Neutrophil (primary cell): ENCODE data around the gene OFD1.

Source experiments
- H3K27ac ChIP-seq: fragments of 200-600 bp; sonication (generic); 2 replicates; pipeline ENCODE4 v1.5.1; 2016; ENCODE audit warnings: mild to moderate bottlenecking, moderate library complexity
- H3K27me3 ChIP-seq: fragments of 200-600 bp; sonication (generic); 2 replicates; pipeline ENCODE4 v1.6.0; 2016; ENCODE audit warnings: mild to moderate bottlenecking
- H3K36me3 ChIP-seq: fragments of 200-600 bp; sonication (generic); 2 replicates; pipeline ENCODE4 v1.5.1; 2017
- H3K4me1 ChIP-seq, 2 experiments: fragments of 200-600 bp in 1 of 2; sonication (generic) in 1 of 2; 1 replicate in 1 of 2; 2 replicates in 1 of 2; pipeline versions ENCODE4 v1.5.1 to v1.6.1; 2013 to 2016; ENCODE audit warnings: low read depth in 1 of 2, low read length in 1 of 2, mild to moderate bottlenecking in 1 of 2, moderate library complexity in 1 of 2; ENCODE audit not compliant: control insufficient read depth in 1 of 2, insufficient read depth in 1 of 2
- H3K4me3 ChIP-seq, 2 experiments: fragments of 200-600 bp in 1 of 2; sonication (generic) in 1 of 2; 1 replicate in 1 of 2; 2 replicates in 1 of 2; pipeline ENCODE4 v1.5.1; 2013 to 2016; ENCODE audit warnings: low read depth in 1 of 2, low read length in 1 of 2, mild to moderate bottlenecking in 1 of 2, moderate library complexity in 1 of 2
- H3K9me3 ChIP-seq: fragments of 200-600 bp; sonication (generic); 2 replicates; pipeline ENCODE4 v1.5.1; 2016
- TF ChIP-seq, protein P1 (sequence below): fragments of 200-600 bp; sonication (generic); IDR thresholded peaks from 2 replicates; pipeline ENCODE4 v1.5.1; 2016; ENCODE audit warnings: antibody characterized with exemption

The OFD1 gene

DNA sequence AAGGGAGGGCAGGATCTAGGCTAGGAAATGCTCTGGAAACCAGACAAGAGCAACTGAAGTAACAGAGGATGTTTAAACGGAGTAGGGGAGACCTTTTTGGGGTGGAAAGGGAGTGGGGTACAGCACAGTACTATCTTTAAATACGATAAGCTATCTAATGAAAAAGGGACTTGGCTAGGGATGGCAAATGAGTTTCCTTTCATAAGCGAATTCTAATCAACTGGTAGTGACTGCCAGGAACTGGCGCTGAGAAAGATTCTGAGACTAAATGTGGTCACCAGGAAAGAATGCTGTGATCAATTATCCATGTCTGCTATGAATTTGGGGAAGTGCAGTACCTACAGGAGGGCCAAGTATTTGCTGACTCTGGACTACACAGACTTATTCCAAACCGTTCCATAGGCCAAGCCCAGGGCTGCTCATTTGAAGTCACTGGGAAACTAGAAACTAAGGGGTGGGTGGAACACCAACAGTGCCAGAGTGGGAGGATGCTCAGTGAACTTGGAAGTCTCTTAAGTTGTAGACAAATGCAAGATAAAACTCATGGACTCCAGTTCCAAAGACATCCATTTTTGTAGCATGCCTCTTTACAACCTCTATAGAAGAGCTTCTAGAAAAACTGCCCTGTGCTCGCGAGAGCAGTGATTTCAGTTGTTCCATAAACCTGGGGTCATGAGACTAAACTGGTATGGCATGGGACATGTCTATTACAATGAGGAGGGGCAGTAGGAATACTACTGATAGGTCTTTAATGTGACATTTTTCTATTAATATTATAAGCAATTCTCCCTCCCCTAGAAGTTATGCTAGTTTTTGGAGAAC lies 2.1 kb upstream of the OFD1 start:
- TF ChIP-seq, protein P1, sequence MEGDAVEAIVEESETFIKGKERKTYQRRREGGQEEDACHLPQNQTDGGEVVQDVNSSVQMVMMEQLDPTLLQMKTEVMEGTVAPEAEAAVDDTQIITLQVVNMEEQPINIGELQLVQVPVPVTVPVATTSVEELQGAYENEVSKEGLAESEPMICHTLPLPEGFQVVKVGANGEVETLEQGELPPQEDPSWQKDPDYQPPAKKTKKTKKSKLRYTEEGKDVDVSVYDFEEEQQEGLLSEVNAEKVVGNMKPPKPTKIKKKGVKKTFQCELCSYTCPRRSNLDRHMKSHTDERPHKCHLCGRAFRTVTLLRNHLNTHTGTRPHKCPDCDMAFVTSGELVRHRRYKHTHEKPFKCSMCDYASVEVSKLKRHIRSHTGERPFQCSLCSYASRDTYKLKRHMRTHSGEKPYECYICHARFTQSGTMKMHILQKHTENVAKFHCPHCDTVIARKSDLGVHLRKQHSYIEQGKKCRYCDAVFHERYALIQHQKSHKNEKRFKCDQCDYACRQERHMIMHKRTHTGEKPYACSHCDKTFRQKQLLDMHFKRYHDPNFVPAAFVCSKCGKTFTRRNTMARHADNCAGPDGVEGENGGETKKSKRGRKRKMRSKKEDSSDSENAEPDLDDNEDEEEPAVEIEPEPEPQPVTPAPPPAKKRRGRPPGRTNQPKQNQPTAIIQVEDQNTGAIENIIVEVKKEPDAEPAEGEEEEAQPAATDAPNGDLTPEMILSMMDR, result no peak
- H3K4me1 ChIP-seq, result peaks cover 19 to 33% of the 10 kb centered on the region in 2 experiments

DNA sequence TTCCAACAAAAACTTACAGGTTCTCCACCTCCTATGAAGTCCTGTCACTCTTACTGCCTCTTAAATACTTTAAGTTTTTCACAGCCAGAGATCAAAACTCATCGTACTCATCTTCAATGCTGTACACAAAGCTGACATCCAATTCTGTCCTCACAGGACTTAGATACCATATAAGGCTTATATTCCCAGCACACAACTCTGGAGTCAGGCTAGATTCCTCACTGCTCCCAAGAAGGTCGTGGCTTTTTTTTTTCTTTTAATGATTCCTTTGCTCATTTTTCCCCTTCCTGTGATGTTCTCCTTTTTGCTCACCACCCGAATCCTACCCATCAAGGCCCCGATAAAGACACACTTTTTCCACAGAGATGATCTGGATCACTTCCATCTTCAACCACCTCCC lies 1.0 kb upstream of the OFD1 start:
- TF ChIP-seq, protein P1, result no peak
- peak overlapping the region; percentile 86 for H3K27ac ChIP-seq
- no peaks in the 10 kb centered on the region for H3K36me3 ChIP-seq
- H3K27me3 ChIP-seq, result no peaks in the 10 kb centered on the region
- no peaks in the 10 kb centered on the region for H3K9me3 ChIP-seq
- H3K4me3 ChIP-seq, result peak overlapping the region; percentile 73 to 74
- H3K4me1 ChIP-seq, result peaks cover 19 to 33% of the 10 kb centered on the region in 2 experiments

More for the DNA sequence above, 2.1 kb upstream of the OFD1 start:
- H3K4me3 ChIP-seq, result no peak overlapping the region
- no peaks in the 10 kb centered on the region for H3K9me3 ChIP-seq
- no peak overlapping the region for H3K27ac ChIP-seq
- H3K27me3 ChIP-seq, result no peaks in the 10 kb centered on the region
- no peaks in the 10 kb centered on the region for H3K36me3 ChIP-seq

DNA sequence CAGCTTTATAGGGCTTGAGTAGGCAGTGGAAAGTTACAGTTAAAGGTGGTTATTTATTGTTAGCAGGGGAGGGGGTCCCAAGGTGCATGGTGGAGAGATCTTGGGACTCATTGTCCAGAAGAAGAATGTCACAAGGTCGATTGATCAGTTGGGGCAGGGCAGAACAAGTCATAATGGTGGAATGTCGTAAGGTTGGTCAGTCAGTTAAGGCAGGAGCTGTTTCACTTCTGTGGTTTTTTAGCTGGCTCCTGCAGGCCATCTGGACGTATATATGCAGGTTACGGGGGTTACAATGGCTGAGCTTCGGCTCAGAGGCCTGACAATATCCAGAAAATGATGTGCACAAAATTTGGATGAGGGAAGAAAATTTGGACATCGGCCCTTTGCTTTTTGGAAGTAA lies 7.1 kb downstream of the OFD1 start:
- peaks cover 9% of the 10 kb centered on the region in 2 experiments for H3K4me1 ChIP-seq
- peaks cover 11% of the 10 kb centered on the region for H3K36me3 ChIP-seq
- H3K27ac ChIP-seq, result peak overlapping the region; percentile 73
- no peak overlapping the region for H3K4me3 ChIP-seq
- no peaks in the 10 kb centered on the region for H3K27me3 ChIP-seq
- TF ChIP-seq, protein P1, result no peak
- H3K9me3 ChIP-seq, result no peaks in the 10 kb centered on the region

DNA sequence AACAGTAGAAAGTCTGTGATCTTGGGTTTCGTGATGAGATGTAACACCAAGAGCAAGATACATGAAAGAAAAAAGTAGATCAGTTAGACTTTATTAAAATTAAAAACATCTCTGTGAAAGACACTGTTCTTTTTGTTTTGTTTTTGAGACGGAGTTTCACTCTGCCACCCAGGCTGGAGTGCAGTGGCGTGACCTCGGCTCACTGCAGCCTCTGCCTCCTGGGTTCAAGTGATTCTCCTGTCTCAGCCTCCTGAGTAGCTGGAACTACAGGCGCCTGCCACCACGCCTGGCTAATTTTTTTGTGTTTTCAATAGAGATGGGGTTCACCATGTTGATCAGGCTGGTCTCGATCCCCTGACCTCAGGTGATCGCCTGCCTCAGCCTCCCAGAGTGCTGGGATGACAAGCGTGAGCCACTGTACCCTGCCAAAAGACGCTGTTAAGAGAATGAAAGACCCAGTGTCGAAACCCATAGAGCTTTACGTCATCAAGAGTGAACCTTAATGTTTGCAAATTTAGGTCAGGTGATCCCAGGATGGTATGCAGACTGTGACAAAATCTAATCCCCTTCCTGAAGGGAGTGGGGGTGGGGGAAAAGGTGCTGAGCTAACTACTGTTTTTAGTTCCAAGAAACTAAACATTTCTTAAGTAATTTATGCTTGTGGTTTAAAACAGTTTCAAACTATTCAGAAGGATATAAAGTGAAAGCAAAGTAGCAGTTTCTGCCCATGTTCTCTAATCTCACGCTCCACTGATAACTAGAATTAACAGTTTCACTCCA lies 8.0 kb downstream of the OFD1 start:
- no peaks in the 10 kb centered on the region for H3K9me3 ChIP-seq
- TF ChIP-seq, protein P1, result no peak
- H3K36me3 ChIP-seq, result peaks cover 11% of the 10 kb centered on the region
- peak overlapping the region; percentile 73 for H3K27ac ChIP-seq
- no peaks in the 10 kb centered on the region for H3K27me3 ChIP-seq
- peaks cover 5 to 9% of the 10 kb centered on the region in 2 experiments for H3K4me1 ChIP-seq
- no peak overlapping the region for H3K4me3 ChIP-seq

DNA sequence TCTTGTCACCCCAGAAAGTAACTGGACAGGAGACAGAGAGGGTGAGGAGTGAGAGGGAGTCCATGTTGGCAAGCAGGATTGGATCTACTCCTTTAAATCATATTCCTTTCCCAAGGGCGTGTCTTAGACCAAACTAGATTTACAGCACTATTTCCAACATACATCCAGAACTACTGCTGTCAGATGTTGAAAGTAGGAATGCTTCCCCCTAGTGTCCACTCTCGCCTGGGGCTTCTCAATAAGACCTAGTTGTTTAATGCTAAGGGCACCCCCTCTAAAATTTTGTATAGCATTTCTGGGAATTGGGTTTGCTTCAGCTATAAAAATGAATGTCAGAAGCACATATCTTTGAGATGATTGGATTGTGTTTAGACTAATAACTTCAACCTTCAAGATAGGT lies 13.3 kb downstream of the OFD1 start:
- H3K27ac ChIP-seq, result no peak overlapping the region
- peaks cover 7% of the 10 kb centered on the region for H3K36me3 ChIP-seq
- TF ChIP-seq, protein P1, result no peak
- no peaks in the 10 kb centered on the region for H3K27me3 ChIP-seq
- no peaks in the 10 kb centered on the region for H3K9me3 ChIP-seq
- no peak overlapping the region for H3K4me3 ChIP-seq
- peaks cover under 1 to 4% of the 10 kb centered on the region in 2 experiments for H3K4me1 ChIP-seq
